IMR-90 (cell line): ENCODE measurements around the gene ANKS3. TPM values are rescaled to one million over a fixed set of nuclear protein-coding genes. Genes with fewer than 3 reads are reported as not detected.

Source experiments
- ATAC-seq: fragments of 200-7000 bp; cut with Tn5 transposase; 2 replicates; pipeline ENCODE4 v1.9.1; 2020; ENCODE audit warnings: low read depth, mild to moderate bottlenecking, moderate library complexity
- BruUV-seq: library from RNA; stranded (reverse); fragments of 400-500 nt; replicated peaks from 2 replicates; lab custom pipeline; 2021; lab: Mats Ljungman, UMichigan
- CTCF ChIA-PET: fragments of 300-600 bp; formaldehyde crosslinking; extraction: SDS; loops from one replicate; lab custom pipeline; 2021; ENCODE audit warnings: antibody characterized with exemption; lab: Yijun Ruan, JAX
- POLR2A ChIA-PET: fragments of 300-600 bp; sonication (Branson Sonifier 250); formaldehyde crosslinking; loops from one replicate; lab custom pipeline; 2022; ENCODE audit warnings: antibody characterized with exemption; ENCODE audit not compliant: unreplicated experiment; lab: Charles Lee
- DNase-seq: peaks from one replicate; pipeline ENCODE4 v3.0.0; 2013
- H2AFZ ChIP-seq: replicated peaks from 2 replicates; pipeline ENCODE3; 2013; ENCODE audit warnings: low read length, mild to moderate bottlenecking; ENCODE audit not compliant: poor library complexity
- H2AK5ac ChIP-seq: 2 replicates; pipeline ENCODE4 v1.6.1; 2013; ENCODE audit warnings: low read depth, low read length, inconsistent platforms
- H2AK9ac ChIP-seq: replicated peaks from 2 replicates; pipeline ENCODE3; 2013; ENCODE audit warnings: mild to moderate bottlenecking, low read depth, low read length, moderate library complexity; ENCODE audit not compliant: poor library complexity
- H2BK120ac ChIP-seq: 2 replicates; pipeline ENCODE4 v1.6.1; 2013; ENCODE audit warnings: low read depth, low read length, inconsistent platforms
- H2BK15ac ChIP-seq: 3 replicates; pipeline ENCODE4 v1.6.1; 2013; ENCODE audit warnings: low read depth, low read length, inconsistent platforms
- H2BK20ac ChIP-seq: 2 replicates; pipeline ENCODE4 v1.6.1; 2013; ENCODE audit warnings: low read depth, mild to moderate bottlenecking, inconsistent platforms, low read length, moderate library complexity
- H2BK5ac ChIP-seq: 2 replicates; pipeline ENCODE4 v1.6.1; 2013; ENCODE audit warnings: mild to moderate bottlenecking, low read depth, low read length, inconsistent platforms; ENCODE audit not compliant: poor library complexity, severe bottlenecking
- H3K14ac ChIP-seq: replicated peaks from 2 replicates; pipeline ENCODE4 v1.6.1; 2013; ENCODE audit warnings: low read depth, low read length, inconsistent platforms
- H3K18ac ChIP-seq: 2 replicates; pipeline ENCODE4 v1.6.1; 2013; ENCODE audit warnings: low read depth, low read length, control low read depth
- H3K23ac ChIP-seq: 2 replicates; pipeline ENCODE4 v1.6.1; 2013; ENCODE audit warnings: low read depth, low read length, inconsistent platforms
- H3K27ac ChIP-seq: 2 replicates; pipeline ENCODE4 v1.5.1; 2013; ENCODE audit warnings: mild to moderate bottlenecking, control low read depth, low read length; ENCODE audit not compliant: insufficient read depth
- H3K27me3 ChIP-seq: 2 replicates; pipeline ENCODE4 v1.6.1; 2013; ENCODE audit warnings: low read length; ENCODE audit not compliant: control insufficient read depth, insufficient read depth
- H3K36me3 ChIP-seq: 2 replicates; pipeline ENCODE4 v1.6.1; 2013; ENCODE audit warnings: low read length, mixed read lengths; ENCODE audit not compliant: control insufficient read depth, insufficient read depth
- H3K4ac ChIP-seq: 2 replicates; pipeline ENCODE4 v1.6.1; 2013; ENCODE audit warnings: low read depth, low read length, inconsistent platforms
- H3K4me1 ChIP-seq: 2 replicates; pipeline ENCODE4 v1.6.1; 2013; ENCODE audit warnings: low read length, mixed read lengths; ENCODE audit not compliant: control insufficient read depth, insufficient read depth
- H3K4me2 ChIP-seq: 2 replicates; pipeline ENCODE4 v1.6.1; 2013; ENCODE audit warnings: low read depth, mild to moderate bottlenecking, control low read depth, low read length, moderate library complexity
- H3K4me3 ChIP-seq: 2 replicates; pipeline ENCODE4 v1.5.1; 2013; ENCODE audit warnings: low read depth, mild to moderate bottlenecking, control low read depth, low read length, moderate library complexity; ENCODE audit not compliant: insufficient read depth
- H3K56ac ChIP-seq: 2 replicates; pipeline ENCODE4 v1.6.1; 2013; ENCODE audit warnings: low read length, inconsistent platforms; ENCODE audit not compliant: insufficient read depth; ENCODE audit errors: extremely low read depth
- H3K79me1 ChIP-seq, 2 experiments: 2 replicates each; pipeline ENCODE4 v1.6.1; 2013; ENCODE audit warnings: low read length in 2 of 2, inconsistent platforms in 1 of 2, low read depth in 1 of 2
- H3K9ac ChIP-seq: 2 replicates; pipeline ENCODE4 v1.6.1; 2013; ENCODE audit warnings: low read depth, low read length, control low read depth
- H3K9me1 ChIP-seq: 2 replicates; pipeline ENCODE4 v1.6.1; 2013; ENCODE audit warnings: low read length, inconsistent platforms; ENCODE audit not compliant: insufficient read depth
- H3K9me3 ChIP-seq: 2 replicates; pipeline ENCODE4 v1.6.1; 2013; ENCODE audit warnings: low read length; ENCODE audit not compliant: control insufficient read depth, insufficient read depth
- H4K20me1 ChIP-seq: 2 replicates; pipeline ENCODE4 v1.6.1; 2013; ENCODE audit warnings: low read length, inconsistent platforms; ENCODE audit not compliant: insufficient read depth
- H4K5ac ChIP-seq: 2 replicates; pipeline ENCODE4 v1.6.1; 2013; ENCODE audit warnings: mild to moderate bottlenecking, low read depth, low read length, control low read depth
- H4K8ac ChIP-seq, 2 experiments: 2 replicates each; pipeline ENCODE4 v1.6.1; 2013; ENCODE audit warnings: low read depth in 2 of 2, low read length in 2 of 2, control low read depth in 1 of 2, inconsistent platforms in 1 of 2
- H4K91ac ChIP-seq: 2 replicates; pipeline ENCODE4 v1.6.1; 2013; ENCODE audit warnings: low read depth, low read length, inconsistent platforms; ENCODE audit not compliant: insufficient read depth
- CEBPB ChIP-seq: IDR thresholded peaks from 2 replicates; pipeline ENCODE4 v1.6.1; 2012; ENCODE audit warnings: low read depth, low read length, improper control_type of control experiment
- CHD1 ChIP-seq: IDR thresholded peaks from 2 replicates; pipeline ENCODE4 v1.6.1; 2012; ENCODE audit warnings: low read depth, low read length, improper control_type of control experiment
- FOS ChIP-seq: fragments of 150-350 bp; IDR thresholded peaks from 2 replicates; pipeline ENCODE4 v1.6.1; 2016; ENCODE audit warnings: low read depth, low read length
- MAFK ChIP-seq: IDR thresholded peaks from 2 replicates; pipeline ENCODE4 v1.6.1; 2012; ENCODE audit warnings: low read depth, low read length, improper control_type of control experiment
- MAZ ChIP-seq: IDR thresholded peaks from 2 replicates; pipeline ENCODE4 v1.6.1; 2012; ENCODE audit warnings: low read depth, mild to moderate bottlenecking, low read length, improper control_type of control experiment, moderate library complexity, borderline replicate concordance
- RAD21 ChIP-seq: IDR thresholded peaks from 2 replicates; pipeline ENCODE4 v1.6.1; 2012; ENCODE audit warnings: low read length, improper control_type of control experiment
- RCOR1 ChIP-seq: IDR thresholded peaks from 2 replicates; pipeline ENCODE4 v1.6.1; 2012; ENCODE audit warnings: mild to moderate bottlenecking, low read length, improper control_type of control experiment; ENCODE audit not compliant: insufficient replicate concordance
- RFX5 ChIP-seq: IDR thresholded peaks from 2 replicates; pipeline ENCODE4 v1.8.0; 2012; ENCODE audit warnings: low read depth, mild to moderate bottlenecking, low read length, moderate library complexity
- WGBS, 2 experiments: methylation state at CpG; one replicate each; pipeline versions ENCODE4 v1.1.5 to v1.1.7; 2013; ENCODE audit warnings: missing lambda C conversion rate in 2 of 2; ENCODE audit not compliant: insufficient read length in 1 of 2; ENCODE audit errors: extremely low coverage in 2 of 2; 5-methylcytosine and 5-hydroxymethylcytosine counted together
- dilution Hi-C: fragments of 300-500 bp; cut with HindIII; formaldehyde crosslinking; loops from one replicate; pipeline ENCODE4 v1.14.3; 2018; ENCODE audit warnings: low sequenced_read_pairs; ENCODE audit not compliant: unreplicated experiment
- in situ Hi-C: fragments of 300-500 bp; cut with MboI; formaldehyde crosslinking; loops from 3 replicates; pipeline ENCODE4 v1.14.3; 2019; ENCODE audit warnings: low sequenced_read_pairs, inconsistent platforms, mixed read lengths
- intact Hi-C: fragments of 100-400 bp; cut with micrococcal nuclease; formaldehyde crosslinking; loops from 2 replicates; pipeline ENCODE4 v1.10.0; 2022
- polyA plus RNA-seq, 3 experiments: library from polyadenylated mRNA; depleted of rRNA; stranded (reverse); fragments of >200 nt; gene quantifications; 2 replicates each; pipeline ENCODE4 v1.2.3, GENCODE V29; 2012; ENCODE audit warnings: low replicate concordance in 1 of 3
- total RNA-seq: library from RNA; depleted of rRNA; stranded (reverse); fragments of >200 nt; gene quantifications from 2 replicates; pipeline ENCODE4 v1.2.3, GENCODE V29; 2012
- TF ChIP-seq, protein P1 (sequence below): fragments of 150-350 bp; IDR thresholded peaks from 2 replicates; pipeline ENCODE4 v1.6.1; 2016; ENCODE audit warnings: low read depth, mild to moderate bottlenecking, low read length, moderate library complexity, borderline replicate concordance
- TF ChIP-seq, protein P2 (sequence below): fragments of 150-350 bp; IDR thresholded peaks from 2 replicates; pipeline ENCODE4 v1.6.1; 2017; ENCODE audit warnings: mild to moderate bottlenecking, antibody characterized with exemption, low read length, low read depth
- TF ChIP-seq, protein P3 (sequence below): conservative IDR thresholded peaks from 2 replicates; pipeline ENCODE4 v1.5.1; 2012; ENCODE audit warnings: mild to moderate bottlenecking, low read depth, low read length, improper control_type of control experiment

The ANKS3 gene
- total and polyA plus RNA-seq, 2 of the 4 experiments (the other 2 are of a cell fraction) = 24.4 to 25.0 TPM

DNA sequence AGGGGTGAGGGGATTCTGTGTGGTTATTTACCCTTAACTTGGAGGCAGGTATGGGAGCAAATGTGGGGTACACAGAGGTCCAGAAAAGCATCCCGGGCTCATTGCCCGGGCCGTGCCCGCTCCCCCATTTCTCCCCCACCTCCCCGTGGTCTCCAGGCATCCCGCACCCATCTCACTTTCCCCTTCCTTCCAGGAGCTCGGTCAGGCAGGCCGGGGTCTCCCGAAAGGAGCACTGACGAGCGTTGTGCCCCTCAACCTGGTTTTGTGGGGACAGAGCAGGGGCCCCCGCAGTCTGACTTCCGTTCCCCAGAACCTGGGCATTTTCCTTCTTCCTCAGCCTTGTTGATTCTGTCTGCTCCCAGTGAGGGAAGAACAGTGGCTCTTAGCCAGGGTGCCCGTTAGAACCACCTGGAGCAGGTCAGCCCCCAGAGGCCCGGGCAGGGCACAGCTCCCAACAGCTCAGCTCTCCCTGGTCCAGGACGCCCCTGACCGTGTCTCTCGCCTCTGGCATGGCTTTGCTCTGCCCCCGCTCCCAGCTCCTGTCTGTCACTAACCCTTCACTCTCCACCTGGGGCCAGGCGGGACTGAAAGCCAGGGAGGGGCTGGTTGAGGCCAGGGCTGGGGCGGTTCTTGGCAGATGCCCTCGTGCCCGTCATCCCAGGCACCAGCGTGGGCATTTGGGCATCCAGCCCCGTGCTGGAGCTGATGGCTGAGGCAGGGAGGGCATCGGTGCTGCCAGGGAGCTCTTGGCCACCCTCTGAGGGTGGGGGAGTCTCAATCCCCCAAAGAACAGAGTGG is 53.2 kb downstream of the ANKS3 start:
- TF ChIP-seq, protein P1, sequence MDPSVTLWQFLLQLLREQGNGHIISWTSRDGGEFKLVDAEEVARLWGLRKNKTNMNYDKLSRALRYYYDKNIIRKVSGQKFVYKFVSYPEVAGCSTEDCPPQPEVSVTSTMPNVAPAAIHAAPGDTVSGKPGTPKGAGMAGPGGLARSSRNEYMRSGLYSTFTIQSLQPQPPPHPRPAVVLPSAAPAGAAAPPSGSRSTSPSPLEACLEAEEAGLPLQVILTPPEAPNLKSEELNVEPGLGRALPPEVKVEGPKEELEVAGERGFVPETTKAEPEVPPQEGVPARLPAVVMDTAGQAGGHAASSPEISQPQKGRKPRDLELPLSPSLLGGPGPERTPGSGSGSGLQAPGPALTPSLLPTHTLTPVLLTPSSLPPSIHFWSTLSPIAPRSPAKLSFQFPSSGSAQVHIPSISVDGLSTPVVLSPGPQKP = no peak
- TF ChIP-seq CHD1 (no peak), MAFK (no peak), RCOR1 (no peak), MAZ (no peak), FOS (no peak), RFX5 (no peak), RAD21 (no peak), CEBPB (no peak)
- TF ChIP-seq, protein P2, sequence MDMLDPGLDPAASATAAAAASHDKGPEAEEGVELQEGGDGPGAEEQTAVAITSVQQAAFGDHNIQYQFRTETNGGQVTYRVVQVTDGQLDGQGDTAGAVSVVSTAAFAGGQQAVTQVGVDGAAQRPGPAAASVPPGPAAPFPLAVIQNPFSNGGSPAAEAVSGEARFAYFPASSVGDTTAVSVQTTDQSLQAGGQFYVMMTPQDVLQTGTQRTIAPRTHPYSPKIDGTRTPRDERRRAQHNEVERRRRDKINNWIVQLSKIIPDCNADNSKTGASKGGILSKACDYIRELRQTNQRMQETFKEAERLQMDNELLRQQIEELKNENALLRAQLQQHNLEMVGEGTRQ = no peak
- TF ChIP-seq, protein P3, sequence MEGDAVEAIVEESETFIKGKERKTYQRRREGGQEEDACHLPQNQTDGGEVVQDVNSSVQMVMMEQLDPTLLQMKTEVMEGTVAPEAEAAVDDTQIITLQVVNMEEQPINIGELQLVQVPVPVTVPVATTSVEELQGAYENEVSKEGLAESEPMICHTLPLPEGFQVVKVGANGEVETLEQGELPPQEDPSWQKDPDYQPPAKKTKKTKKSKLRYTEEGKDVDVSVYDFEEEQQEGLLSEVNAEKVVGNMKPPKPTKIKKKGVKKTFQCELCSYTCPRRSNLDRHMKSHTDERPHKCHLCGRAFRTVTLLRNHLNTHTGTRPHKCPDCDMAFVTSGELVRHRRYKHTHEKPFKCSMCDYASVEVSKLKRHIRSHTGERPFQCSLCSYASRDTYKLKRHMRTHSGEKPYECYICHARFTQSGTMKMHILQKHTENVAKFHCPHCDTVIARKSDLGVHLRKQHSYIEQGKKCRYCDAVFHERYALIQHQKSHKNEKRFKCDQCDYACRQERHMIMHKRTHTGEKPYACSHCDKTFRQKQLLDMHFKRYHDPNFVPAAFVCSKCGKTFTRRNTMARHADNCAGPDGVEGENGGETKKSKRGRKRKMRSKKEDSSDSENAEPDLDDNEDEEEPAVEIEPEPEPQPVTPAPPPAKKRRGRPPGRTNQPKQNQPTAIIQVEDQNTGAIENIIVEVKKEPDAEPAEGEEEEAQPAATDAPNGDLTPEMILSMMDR = no peak
- dilution Hi-C loops (no loop called here), intact Hi-C loops (no loop called here), in situ Hi-C loops (no loop called here)
- ATAC-seq (no peak), DNase-seq (no peak)
- Histone ChIP-seq H2BK120ac (0 out of 2 replicates have a peak overlapping the region, but pooled peaks have one; percentile 8), H4K5ac (no peak overlapping the region), H2AK9ac (peak overlapping the region; percentile 76), H3K9me3 (no peaks in the 10 kb centered on the region), H3K9ac (no peak overlapping the region), H2AK5ac (no peak overlapping the region), H3K4me2 (no peak overlapping the region), H4K8ac (peak overlapping the region in 1 of 2 experiments; percentile 28; a peak in 1 of 4 replicates), H2BK15ac (no peak overlapping the region), H4K20me1 (no peaks in the 10 kb centered on the region; the same call in 1 of the 2 replicates), H3K27me3 (no peaks in the 10 kb centered on the region), H3K14ac (no peak overlapping the region), H3K18ac (no peak overlapping the region), H3K23ac (no peak overlapping the region), H3K79me1 (peaks cover 5 to 25% of the 10 kb centered on the region in 2 experiments; a peak in 2 of 4 replicates), H3K4me3 (no peak overlapping the region), H3K4me1 (peaks cover 2% of the 10 kb centered on the region; the same call in 1 of the 2 replicates), H4K91ac (no peak overlapping the region), H3K4ac (peak overlapping the region; percentile 72; the same call in 1 of the 2 replicates), H3K56ac (no peak overlapping the region), H3K27ac (no peak overlapping the region), H3K36me3 (peaks cover 69% of the 10 kb centered on the region), H2AFZ (no peak overlapping the region), H2BK20ac (no peak overlapping the region), H3K9me1 (no peaks in the 10 kb centered on the region), H2BK5ac (no peak overlapping the region)
- ChIA-PET CTCF (no interaction called here), POLR2A (interaction anchor here (0.6 to 0.7 kb wide), 2 partner anchors 26 to 55 kb away, joined by 3 read pairs; no protein-coding TSS in a partner anchor)
- no TSS peak for BruUV-seq
- WGBS, 2 experiments = 91% methylated on average over 14 of the region's 26 CpGs; no CpG with 5 or more reads in 1 of the 2 experiments
